ENCODE results near the gene SHC1.
A peak's percentile ranks its signal among the peaks of the same experiment; 100 is the strongest.

The SHC1 gene

DNA sequence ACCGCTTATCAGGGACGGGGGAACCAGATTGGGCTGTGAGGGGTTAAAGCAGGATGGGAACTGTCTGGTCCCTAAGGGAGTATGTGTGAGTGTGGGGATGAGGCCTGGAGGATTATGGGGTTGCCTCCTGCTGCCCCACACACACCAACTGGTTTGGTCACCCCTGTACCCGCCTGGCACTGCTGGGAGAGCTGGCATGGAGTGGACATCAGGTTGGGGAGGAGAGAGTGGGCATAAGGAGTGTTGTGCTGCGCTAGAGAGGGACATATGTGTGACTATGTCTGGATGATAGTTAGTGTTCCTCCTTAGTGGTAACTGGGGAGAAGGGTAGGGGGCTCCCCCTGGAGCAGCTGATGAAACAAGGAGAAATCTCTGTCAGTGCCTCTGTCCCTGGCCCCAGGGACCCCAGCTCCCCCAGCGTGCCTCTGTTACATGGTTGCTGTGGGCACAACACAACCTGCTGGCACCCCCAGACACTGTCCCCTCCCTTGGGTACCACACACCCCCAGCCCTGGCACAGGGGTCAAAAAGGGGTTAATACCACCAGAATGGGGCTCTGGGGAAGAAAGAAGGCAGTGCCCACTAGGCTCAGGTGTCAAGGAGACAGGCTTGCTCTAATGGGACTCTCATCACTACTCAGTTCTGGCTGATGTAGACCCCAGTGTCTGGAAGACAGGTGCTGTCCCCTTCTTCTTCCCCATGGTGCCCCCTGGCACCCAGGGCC, 34.0 kb upstream of the SHC1 start:
- peak overlapping the region; percentile 93 for H3K4me3 ChIP-seq (ENCODE audit: low read depth, low read length)
- CTCF ChIA-PET, result interaction anchor here (0.7 to 17.2 kb wide), 6 partner anchors 9 to 169 kb away, joined by 3 to 244 read pairs (median 3); partner anchors contain the start of genes KRTCAP2 and PBXIP1
- POLR2A ChIA-PET, result interaction anchor here (1.6 kb wide), 1 partner anchor 34 kb away, joined by 8 read pairs; the partner anchor contains the start of gene SHC1
- no peak for DNase-seq (ENCODE audit: low read depth, low spot score)
- TF ChIP-seq, protein P1, sequence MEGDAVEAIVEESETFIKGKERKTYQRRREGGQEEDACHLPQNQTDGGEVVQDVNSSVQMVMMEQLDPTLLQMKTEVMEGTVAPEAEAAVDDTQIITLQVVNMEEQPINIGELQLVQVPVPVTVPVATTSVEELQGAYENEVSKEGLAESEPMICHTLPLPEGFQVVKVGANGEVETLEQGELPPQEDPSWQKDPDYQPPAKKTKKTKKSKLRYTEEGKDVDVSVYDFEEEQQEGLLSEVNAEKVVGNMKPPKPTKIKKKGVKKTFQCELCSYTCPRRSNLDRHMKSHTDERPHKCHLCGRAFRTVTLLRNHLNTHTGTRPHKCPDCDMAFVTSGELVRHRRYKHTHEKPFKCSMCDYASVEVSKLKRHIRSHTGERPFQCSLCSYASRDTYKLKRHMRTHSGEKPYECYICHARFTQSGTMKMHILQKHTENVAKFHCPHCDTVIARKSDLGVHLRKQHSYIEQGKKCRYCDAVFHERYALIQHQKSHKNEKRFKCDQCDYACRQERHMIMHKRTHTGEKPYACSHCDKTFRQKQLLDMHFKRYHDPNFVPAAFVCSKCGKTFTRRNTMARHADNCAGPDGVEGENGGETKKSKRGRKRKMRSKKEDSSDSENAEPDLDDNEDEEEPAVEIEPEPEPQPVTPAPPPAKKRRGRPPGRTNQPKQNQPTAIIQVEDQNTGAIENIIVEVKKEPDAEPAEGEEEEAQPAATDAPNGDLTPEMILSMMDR (IDR thresholded peaks at IDR 0.05; ENCODE audit: insufficient read depth, low read length, missing control alignments), result no peak

DNA sequence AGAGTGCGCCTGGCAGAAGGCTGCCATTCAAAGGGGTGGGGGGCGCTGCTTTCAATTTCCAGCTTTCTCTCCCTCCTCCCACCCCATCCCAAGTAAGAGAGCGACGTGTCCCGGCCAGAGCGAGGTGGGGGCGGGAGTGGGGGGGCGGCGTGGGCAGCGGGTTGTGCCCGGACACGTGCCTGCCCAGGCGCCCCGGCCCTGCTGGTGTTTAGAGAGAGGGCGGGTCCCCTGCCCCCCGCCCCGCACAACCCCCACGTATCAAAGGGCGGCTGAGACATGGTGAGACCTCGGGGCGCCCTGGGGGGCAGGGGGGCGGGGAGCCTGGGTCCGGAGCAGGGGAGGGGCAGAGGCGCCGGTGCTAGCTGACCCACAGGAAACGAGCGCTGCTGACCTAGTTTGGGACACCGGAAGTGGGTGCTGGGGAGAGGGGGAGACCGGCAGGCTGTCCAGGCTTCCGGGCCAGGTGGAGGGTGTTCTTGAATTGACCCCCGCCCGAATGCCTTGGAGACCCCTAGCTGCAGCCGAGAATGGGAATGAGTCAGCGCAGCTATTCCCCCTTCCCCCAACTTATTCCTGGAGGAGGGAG, 33.3 kb upstream of the SHC1 start:
- peak overlapping the region; percentile 93 for H3K4me3 ChIP-seq (ENCODE audit: low read depth, low read length)
- ChIA-PET CTCF (interaction anchor here (0.7 to 17.2 kb wide), 7 partner anchors 8 to 169 kb away, joined by 3 to 244 read pairs (median 3); partner anchors contain the start of genes KRTCAP2 and PBXIP1), POLR2A (interaction anchor here (0.7 to 1.6 kb wide), 2 partner anchors 29 to 34 kb away, joined by 3 to 8 read pairs; partner anchors contain the start of gene SHC1)
- TF ChIP-seq, protein P1 (IDR thresholded peaks at IDR 0.05; ENCODE audit: insufficient read depth, low read length, missing control alignments), result no peak
- no peak for DNase-seq (ENCODE audit: low read depth, low spot score)

DNA sequence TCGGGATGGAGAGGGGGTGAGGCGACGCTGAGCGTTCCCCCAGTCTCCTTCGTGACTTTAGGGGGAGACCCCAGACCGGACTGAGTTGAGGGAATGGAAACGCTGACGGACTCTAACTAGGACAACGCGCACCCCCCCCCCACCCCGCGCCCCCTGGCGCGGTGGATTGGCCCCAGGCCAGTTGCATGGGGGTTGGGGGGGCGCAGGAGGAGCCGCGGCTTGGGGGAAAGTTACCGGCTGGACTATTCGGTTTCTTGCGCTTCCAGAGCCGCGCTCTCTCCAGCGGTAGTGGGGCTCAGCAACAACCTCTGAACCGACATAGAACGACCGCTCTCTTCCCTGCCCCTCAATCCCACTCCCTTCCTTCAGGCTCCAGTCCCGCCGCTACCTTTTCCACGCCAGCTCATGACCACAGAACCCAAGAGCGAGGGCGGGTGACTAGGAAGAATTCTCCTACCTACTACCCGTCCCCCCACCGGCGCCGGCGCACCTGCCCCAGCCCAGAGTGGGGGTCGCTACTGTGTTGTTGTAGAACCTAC, 32.7 kb upstream of the SHC1 start:
- peak overlapping the region; percentile 93 for H3K4me3 ChIP-seq (ENCODE audit: low read depth, low read length)
- POLR2A ChIA-PET, result interaction anchor here (0.6 to 1.6 kb wide), 4 partner anchors 10 to 247 kb away, joined by 3 to 8 read pairs (median 4); partner anchors contain the start of genes LENEP and SHC1
- TF ChIP-seq, protein P1 (IDR thresholded peaks at IDR 0.05; ENCODE audit: insufficient read depth, low read length, missing control alignments), result no peak
- DNase-seq (ENCODE audit: low read depth, low spot score), result no peak
- CTCF ChIA-PET, result interaction anchor here (1.2 to 17.2 kb wide), 5 partner anchors 15 to 170 kb away, joined by 3 to 244 read pairs (median 5); partner anchors contain the start of genes KRTCAP2 and PYGO2

DNA sequence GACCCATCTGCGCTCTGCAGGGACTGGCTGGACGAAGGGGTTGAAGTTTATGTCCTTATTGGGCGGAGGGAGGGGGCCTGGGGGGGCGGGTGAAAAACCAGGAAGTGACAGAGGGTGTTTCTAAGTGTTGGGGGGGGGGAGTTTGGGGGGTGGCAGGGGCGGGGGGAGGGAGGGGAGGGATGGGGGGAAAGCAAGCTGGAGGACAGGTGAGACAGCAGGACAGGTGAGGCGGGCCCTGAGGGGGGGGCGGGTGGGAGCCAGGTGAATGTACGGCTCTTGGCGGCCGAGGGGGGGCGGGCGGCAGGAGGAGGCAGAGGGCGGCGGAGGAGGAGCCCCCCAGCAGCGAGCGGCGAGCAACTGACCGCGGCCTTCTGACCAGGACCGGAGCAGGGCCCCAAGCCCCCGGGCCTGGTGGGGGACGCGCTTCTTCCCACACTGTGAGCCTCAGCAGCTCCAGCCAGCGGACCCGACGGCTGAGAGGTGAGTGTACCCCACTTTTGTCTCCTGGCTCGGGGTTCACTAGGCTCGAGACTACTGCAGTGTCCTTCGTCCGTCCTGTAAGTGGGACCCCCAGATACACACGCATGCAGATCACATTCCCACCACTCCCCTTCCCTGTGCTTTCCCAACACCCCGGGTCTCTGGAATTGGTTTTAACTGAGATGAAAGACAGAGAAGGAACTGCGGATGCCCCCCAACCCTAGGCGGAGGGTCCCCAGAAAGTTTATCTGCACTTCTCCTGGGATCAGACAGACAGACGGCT, 32.1 kb upstream of the SHC1 start, which contains the start of gene ZBTB7B:
Gene ZBTB7B (plus strand): TSS at position 339 of the 763 bp plus-strand sequence. CDS start 11,859 bp downstream, outside the sequence.
- peak within 1 kb of the TSS; percentile 93 for H3K4me3 ChIP-seq (ENCODE audit: low read depth, low read length)
- TF ChIP-seq, protein P1 (IDR thresholded peaks at IDR 0.05; ENCODE audit: insufficient read depth, low read length, missing control alignments), result no peak
- DNase-seq (ENCODE audit: low read depth, low spot score), result no peak
- POLR2A ChIA-PET, result interaction anchor here (0.6 to 1.9 kb wide), 5 partner anchors 9 to 246 kb away, joined by 3 to 8 read pairs (median 4); partner anchors contain the start of genes LENEP and SHC1
- CTCF ChIA-PET, result interaction anchor here (0.6 to 17.2 kb wide), 6 partner anchors 16 to 82 kb away, joined by 3 to 244 read pairs (median 4); partner anchors contain the start of gene PYGO2

DNA sequence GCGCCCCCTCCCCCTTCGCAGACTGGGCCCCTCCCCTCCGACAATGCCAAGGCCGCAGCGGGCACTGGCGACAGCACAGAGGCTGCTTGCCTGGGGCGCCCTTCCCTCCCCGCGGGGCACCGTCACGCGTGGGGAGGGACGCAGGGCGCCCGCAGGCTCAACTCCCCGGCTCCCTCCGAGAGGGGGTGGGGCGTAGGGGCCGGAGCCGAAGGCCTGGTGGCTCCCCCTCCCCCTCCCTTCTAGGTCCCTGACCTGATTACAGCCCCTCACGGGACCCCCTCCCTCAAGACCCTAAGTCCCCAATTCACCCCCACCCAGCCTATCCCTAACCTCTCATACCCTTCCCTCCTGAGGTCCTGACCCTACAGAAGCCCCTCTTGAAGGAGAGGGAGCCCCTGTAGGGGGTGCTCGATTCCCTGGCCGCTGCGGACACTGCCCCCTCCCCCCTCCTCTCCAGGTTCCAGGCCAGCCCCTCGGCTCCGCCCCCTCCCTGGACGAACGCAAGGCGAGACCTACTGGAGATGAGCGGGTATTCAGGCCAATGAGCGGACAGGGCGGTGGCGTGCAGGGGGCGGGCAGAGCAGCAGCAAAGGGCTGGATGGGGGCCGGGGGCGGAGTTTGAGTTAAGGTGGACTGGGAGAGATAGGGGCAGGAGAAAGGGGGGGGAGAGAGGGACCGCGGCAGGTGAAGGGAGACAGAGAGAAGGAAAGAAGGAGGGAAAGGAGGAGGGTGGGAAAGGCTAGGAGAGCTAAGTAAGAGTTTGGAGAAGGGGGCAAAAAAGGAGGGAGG, 31.3 kb upstream of the SHC1 start:
- DNase-seq (ENCODE audit: low read depth, low spot score), result peak; percentile 85
- TF ChIP-seq, protein P1 (IDR thresholded peaks at IDR 0.05; ENCODE audit: insufficient read depth, low read length, missing control alignments), result peak; percentile 60
- CTCF ChIA-PET, result interaction anchor here (0.6 to 17.2 kb wide), 11 partner anchors 17 to 171 kb away, joined by 3 to 244 read pairs (median 3); partner anchors contain the start of genes FLAD1, KRTCAP2 and PYGO2
- peak overlapping the region; percentile 93 for H3K4me3 ChIP-seq (ENCODE audit: low read depth, low read length)
- POLR2A ChIA-PET, result interaction anchor here (0.6 to 1.9 kb wide), 4 partner anchors 8 to 308 kb away, joined by 3 to 7 read pairs (median 3); partner anchors contain the start of genes LENEP and SHC1
